Activated CD4-positive, alpha-beta T cell treated with anti-CD3 and anti-CD28 coated beads, Interleukin-2, amount 10 ng/mL, durations not matched to agents 24 days and 14 days (primary cell): Measurements from ENCODE around the gene NTNG1. TPM values are rescaled to one million over a fixed set of nuclear protein-coding genes. Genes with fewer than 3 reads are reported as not detected.

Source experiments
- DNase-seq: peaks from one replicate; pipeline ENCODE4 v3.0.0; 2022
- H3K27ac Mint-ChIP-seq: one replicate; pipeline ENCODE4 v1.8.0; 2022; ENCODE audit warnings: mild to moderate bottlenecking, mixed read lengths
- H3K27me3 Mint-ChIP-seq: one replicate; pipeline ENCODE4 v1.8.0; 2022; ENCODE audit warnings: mixed read lengths
- H3K36me3 Mint-ChIP-seq: one replicate; pipeline ENCODE4 v1.8.0; 2022; ENCODE audit warnings: low read depth, mild to moderate bottlenecking, mixed read lengths
- H3K4me1 Mint-ChIP-seq: one replicate; pipeline ENCODE4 v1.8.0; 2021; ENCODE audit warnings: mixed read lengths
- H3K4me3 Mint-ChIP-seq: one replicate; pipeline ENCODE4 v1.8.0; 2022; ENCODE audit warnings: mild to moderate bottlenecking, moderate library complexity, mixed read lengths
- H3K9me3 Mint-ChIP-seq: one replicate; pipeline ENCODE4 v1.8.0; 2021; ENCODE audit warnings: mixed read lengths
- intact Hi-C: fragments of 100-400 bp; cut with micrococcal nuclease; formaldehyde crosslinking; loops from one replicate; pipeline ENCODE4 v1.15.1; 2023
- total RNA-seq: library from RNA; stranded (reverse); gene quantifications from 2 replicates; pipeline ENCODE4 v1.2.3, GENCODE V29; 2022

NTNG1 gene
- total RNA-seq, 1 donor from 2014 or later, result not detected

DNA sequence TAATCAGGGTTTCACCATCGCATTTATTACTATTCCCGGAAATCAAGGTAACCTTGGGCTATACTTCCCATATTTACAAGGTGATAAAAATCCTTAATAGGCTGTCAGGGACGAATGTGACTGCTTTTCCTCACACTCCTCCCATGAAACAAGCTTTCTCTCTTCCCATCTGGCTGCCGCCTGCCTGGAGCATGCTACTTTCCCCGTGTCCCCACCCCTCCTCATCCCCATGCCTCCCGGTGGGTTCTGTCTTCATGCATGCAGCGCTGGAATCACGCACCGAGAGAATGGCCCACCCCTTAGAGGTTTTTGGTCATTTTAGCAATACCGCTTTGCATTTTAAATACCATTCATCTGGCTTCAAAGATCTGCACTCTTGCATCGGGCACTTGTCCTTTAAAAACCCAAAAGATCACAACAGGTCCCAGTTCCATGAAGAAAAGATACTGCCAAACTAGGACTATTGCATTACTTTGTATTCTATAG is 339.1 kb downstream of the NTNG1 start:
- H3K9me3 Mint-ChIP-seq, result no peaks in the 10 kb centered on the region
- no peak overlapping the region for H3K27ac Mint-ChIP-seq
- H3K36me3 Mint-ChIP-seq, result no peaks in the 10 kb centered on the region
- H3K4me3 Mint-ChIP-seq, result no peak overlapping the region
- no peak for DNase-seq
- H3K27me3 Mint-ChIP-seq, result peaks cover 26% of the 10 kb centered on the region
- no peaks in the 10 kb centered on the region for H3K4me1 Mint-ChIP-seq
- intact Hi-C loops, result no loop called here

DNA sequence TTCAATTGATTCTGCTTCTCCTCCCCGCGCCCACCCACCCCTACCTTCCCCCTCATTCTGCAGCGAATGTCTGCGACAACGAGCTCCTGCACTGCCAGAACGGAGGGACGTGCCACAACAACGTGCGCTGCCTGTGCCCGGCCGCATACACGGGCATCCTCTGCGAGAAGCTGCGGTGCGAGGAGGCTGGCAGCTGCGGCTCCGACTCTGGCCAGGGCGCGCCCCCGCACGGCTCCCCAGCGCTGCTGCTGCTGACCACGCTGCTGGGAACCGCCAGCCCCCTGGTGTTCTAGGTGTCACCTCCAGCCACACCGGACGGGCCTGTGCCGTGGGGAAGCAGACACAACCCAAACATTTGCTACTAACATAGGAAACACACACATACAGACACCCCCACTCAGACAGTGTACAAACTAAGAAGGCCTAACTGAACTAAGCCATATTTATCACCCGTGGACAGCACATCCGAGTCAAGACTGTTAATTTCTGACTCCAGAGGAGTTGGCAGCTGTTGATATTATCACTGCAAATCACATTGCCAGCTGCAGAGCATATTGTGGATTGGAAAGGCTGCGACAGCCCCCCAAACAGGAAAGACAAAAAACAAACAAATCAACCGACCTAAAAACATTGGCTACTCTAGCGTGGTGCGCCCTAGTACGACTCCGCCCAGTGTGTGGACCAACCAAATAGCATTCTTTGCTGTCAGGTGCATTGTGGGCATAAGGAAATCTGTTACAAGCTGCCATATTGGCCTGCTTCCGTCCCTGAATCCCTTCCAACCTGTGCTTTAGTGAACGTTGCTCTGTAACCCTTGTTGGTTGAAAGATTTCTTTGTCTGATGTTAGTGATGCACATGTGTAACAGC is 339.9 kb downstream of the NTNG1 start:
- H3K36me3 Mint-ChIP-seq, result no peaks in the 10 kb centered on the region
- H3K27me3 Mint-ChIP-seq, result peaks cover 26% of the 10 kb centered on the region
- intact Hi-C loops, result no loop called here
- no peak overlapping the region for H3K27ac Mint-ChIP-seq
- no peak for DNase-seq
- no peaks in the 10 kb centered on the region for H3K4me1 Mint-ChIP-seq
- no peaks in the 10 kb centered on the region for H3K9me3 Mint-ChIP-seq
- no peak overlapping the region for H3K4me3 Mint-ChIP-seq

DNA sequence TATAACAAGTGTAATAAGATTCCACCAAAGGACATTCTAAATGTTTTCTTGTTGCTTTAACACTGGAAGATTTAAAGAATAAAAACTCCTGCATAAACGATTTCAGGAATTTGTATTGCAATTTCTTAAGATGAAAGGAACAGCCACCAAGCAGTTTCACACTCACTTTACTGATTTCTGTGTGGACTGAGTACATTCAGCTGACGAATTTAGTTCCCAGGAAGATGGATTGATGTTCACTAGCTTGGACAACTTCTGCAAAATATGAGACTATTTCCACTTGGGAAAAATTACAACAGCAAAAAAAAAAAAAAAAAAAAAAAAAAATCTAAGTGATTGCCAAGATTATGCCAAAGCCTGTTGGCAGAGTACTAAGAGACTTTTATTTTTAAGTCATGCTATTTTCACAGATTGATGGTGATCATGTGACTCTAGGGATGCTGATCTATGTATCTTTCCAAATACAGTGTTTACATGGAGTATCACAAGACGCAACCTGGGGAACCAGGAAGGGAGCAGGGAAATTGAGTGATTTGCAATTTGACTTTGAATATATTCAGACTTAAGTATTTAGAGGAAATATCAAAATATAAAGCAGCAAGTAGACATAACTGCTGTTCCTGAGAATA is 341.0 kb downstream of the NTNG1 start:
- no peak for DNase-seq
- Mint-ChIP-seq H3K27ac (no peak overlapping the region), H3K4me3 (no peak overlapping the region), H3K9me3 (no peaks in the 10 kb centered on the region), H3K27me3 (peaks cover 28% of the 10 kb centered on the region), H3K4me1 (no peaks in the 10 kb centered on the region), H3K36me3 (no peaks in the 10 kb centered on the region)
- intact Hi-C loops, result no loop called here

DNA sequence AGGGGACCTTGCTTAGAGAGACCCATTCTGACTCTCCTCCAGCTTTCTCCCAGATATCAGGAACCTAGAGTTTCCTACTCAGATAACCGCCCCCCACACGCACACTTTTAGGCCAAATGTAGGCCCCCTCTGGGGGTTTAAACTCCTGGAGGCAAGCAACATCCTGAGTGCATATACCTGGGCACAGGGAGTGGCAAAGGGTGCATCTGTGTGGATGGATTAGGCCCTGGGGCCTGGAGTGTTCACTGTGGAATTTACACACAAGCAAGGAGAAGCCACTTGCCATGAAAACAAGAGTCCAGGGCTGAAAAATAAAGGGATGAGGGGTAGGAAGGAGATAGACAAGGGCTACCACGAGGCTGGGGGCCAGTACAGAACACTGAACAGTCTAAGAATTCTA is 343.1 kb downstream of the NTNG1 start:
- H3K4me3 Mint-ChIP-seq, result no peak overlapping the region
- H3K4me1 Mint-ChIP-seq, result no peaks in the 10 kb centered on the region
- DNase-seq, result no peak
- H3K9me3 Mint-ChIP-seq, result no peaks in the 10 kb centered on the region
- intact Hi-C loops, result no loop called here
- peaks cover 27% of the 10 kb centered on the region for H3K27me3 Mint-ChIP-seq
- no peaks in the 10 kb centered on the region for H3K36me3 Mint-ChIP-seq
- H3K27ac Mint-ChIP-seq, result no peak overlapping the region

DNA sequence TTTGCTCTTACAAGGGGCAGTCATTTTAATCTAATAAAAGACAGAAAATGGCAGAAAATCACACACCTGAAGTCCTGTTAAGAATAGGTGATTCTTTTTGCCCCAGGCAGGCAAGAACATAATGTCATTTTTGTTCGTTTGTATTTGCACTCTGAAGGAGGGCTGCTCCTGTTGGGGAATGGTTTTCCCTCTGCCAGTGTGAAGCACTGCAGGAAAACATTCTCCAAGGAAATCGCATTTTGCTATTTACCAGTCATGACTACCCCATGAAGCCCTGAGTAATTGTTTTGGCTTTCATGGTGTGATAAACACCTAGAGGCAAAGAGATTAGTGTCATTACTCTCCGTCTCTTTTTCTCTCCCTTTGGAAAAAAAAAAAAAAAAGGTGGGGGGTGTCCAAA is 345.5 kb downstream of the NTNG1 start:
- Mint-ChIP-seq H3K4me1 (no peaks in the 10 kb centered on the region), H3K36me3 (no peaks in the 10 kb centered on the region), H3K27me3 (peaks cover 9% of the 10 kb centered on the region), H3K4me3 (no peak overlapping the region), H3K27ac (no peak overlapping the region), H3K9me3 (no peaks in the 10 kb centered on the region)
- intact Hi-C loops, result no loop called here
- DNase-seq, result no peak

DNA sequence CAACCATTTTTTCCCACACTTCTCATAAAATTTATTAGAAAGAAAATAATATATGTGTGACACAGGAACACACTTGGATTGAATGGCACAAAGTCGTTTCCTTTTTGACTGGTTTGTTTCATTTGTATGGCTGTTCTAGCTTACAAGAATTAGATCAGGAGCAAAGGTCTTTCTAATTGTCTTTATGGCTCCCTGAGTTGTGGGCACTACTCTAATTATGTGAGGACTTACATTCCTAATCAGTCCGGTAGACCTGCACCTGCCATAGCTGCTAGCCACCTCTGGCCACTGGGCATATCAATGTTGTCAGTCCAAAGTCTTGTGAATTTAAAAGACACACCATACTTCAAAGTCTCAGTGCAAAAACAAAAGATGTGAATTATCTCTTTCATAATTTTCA is 346.7 kb downstream of the NTNG1 start:
- Mint-ChIP-seq H3K36me3 (no peaks in the 10 kb centered on the region), H3K27ac (no peak overlapping the region), H3K4me3 (no peak overlapping the region), H3K27me3 (peaks cover 4% of the 10 kb centered on the region), H3K4me1 (no peaks in the 10 kb centered on the region), H3K9me3 (no peaks in the 10 kb centered on the region)
- intact Hi-C loops, result no loop called here
- DNase-seq, result no peak

DNA sequence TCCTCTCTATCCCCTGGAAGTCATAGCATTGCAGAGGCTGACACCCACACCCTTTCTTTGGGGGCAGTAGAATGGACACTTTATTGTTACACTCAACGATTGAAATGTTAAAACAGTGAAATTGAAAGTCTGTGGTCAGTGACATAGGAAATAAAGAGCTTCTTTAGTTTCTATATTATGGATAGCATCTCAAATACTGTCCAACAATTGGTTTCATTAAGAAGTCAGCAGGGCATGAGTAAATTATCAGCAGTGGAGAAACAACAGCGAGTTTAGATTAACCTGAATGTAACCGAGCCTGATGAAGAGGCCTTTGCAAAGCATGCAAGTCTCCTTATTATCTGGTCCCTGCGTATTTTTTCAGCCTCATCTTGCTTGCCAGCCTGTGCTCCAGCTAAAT is 350.7 kb downstream of the NTNG1 start:
- no peak for DNase-seq
- H3K4me3 Mint-ChIP-seq, result no peak overlapping the region

DNA sequence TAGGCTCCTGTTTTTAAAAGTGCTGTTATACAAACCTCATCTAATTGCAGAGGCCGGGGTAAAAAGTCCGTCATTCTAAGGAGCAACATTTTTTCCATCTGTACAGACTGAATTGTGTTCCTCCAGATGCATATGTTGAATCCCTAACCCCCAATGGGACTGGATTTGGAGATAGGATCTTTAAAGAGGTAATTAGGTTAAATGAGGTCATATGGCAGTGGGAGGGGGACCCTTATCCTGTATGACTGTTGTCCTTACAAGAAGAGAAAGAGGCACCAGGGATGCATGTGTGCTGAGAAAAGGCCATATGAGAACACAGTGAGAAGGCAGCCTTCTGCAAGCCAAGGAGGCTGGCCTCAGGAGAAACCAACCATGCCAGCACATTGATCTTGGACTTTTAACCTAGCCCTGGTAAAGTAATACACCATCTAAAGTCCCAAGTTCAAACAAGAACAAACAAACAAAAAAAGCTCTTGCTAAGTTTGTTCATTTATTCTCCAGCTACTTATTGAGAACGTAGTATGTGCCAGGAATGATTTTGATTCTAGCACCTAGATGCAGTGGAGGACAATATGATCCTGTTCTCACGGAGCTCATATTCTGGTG is 352.4 kb downstream of the NTNG1 start:
- no peaks in the 10 kb centered on the region for H3K4me1 Mint-ChIP-seq
- H3K36me3 Mint-ChIP-seq, result no peaks in the 10 kb centered on the region
- H3K27me3 Mint-ChIP-seq, result no peaks in the 10 kb centered on the region
- H3K4me3 Mint-ChIP-seq, result no peak overlapping the region
- no peak for DNase-seq
- intact Hi-C loops, result no loop called here
- H3K9me3 Mint-ChIP-seq, result no peaks in the 10 kb centered on the region
- no peak overlapping the region for H3K27ac Mint-ChIP-seq

More for the DNA sequence above, 350.7 kb downstream of the NTNG1 start:
- Mint-ChIP-seq H3K4me1 (no peaks in the 10 kb centered on the region), H3K27me3 (no peaks in the 10 kb centered on the region), H3K36me3 (no peaks in the 10 kb centered on the region), H3K27ac (no peak overlapping the region), H3K9me3 (no peaks in the 10 kb centered on the region)
- intact Hi-C loops, result no loop called here

DNA sequence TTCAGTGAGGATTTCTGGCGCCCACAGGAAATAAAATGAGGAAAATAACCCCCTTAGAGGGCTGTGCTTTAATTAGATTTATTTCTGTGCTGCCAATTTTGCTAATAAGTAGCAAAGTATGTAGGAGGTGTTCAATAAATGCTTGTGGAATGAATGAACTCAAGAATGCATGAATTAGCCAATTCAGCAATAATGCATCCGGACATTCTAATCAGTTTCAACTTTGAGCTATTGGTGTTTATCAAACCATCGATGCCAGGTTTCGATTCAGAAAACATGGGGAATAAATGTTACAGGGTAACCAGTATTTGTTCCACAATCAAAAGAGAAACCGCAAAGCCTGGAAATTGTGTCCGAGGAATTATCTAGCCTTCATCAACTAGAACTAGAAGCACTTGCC is 353.2 kb downstream of the NTNG1 start:
- Mint-ChIP-seq H3K4me1 (no peaks in the 10 kb centered on the region), H3K27me3 (no peaks in the 10 kb centered on the region), H3K27ac (no peak overlapping the region), H3K4me3 (no peak overlapping the region), H3K36me3 (no peaks in the 10 kb centered on the region), H3K9me3 (no peaks in the 10 kb centered on the region)
- intact Hi-C loops, result no loop called here
- no peak for DNase-seq

DNA sequence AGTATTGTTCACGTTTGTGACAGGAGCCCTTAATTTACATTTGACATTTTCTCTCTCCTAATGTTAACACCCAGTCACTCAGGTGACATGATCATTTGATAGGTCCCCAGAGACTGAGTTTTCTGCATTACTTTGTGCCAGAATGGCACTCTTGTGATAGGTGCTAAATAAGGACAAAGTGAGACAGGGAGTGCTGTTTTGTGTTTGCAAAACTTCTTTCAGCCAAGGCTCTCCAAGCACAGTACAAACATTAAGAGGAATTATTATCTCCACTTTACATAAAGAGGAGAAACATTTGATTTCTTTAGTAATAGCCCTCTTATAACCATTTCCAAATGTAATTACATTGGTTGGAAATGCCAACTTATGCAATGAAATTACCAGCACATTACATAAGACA is 355.2 kb downstream of the NTNG1 start:
- Mint-ChIP-seq H3K4me3 (no peak overlapping the region), H3K27me3 (no peaks in the 10 kb centered on the region), H3K4me1 (no peaks in the 10 kb centered on the region), H3K36me3 (no peaks in the 10 kb centered on the region), H3K9me3 (no peaks in the 10 kb centered on the region), H3K27ac (no peak overlapping the region)
- intact Hi-C loops, result no loop called here
- no peak for DNase-seq

DNA sequence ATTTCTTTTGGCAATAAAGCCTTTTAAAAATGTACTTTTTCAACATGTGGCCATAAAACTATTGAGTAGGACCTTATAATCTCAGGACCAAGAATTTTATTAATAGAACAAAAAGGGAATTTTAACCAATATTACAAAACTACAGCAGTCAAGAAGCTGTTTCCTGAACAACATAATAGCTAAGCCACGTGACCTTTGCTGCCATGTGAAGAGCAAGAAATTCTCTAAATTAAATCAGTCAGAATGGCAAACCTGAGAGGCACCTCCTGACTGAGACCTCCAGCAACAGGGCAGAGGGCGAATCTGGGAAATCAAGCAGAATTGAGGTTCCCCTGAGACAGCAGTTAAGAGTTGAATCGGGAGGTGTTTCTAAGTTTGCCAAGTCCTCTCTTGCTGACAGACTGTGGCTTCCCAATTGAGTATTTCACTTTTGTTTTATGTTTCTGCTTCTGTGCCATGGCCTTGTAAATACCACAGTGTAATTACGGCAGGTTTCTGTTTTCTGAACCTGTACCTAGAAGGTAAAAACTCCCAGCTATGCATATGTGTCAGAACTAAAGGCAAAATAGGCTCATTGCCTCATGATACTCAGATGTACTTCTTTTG is 358.4 kb downstream of the NTNG1 start:
- no peak for DNase-seq
- intact Hi-C loops, result no loop called here
- Mint-ChIP-seq H3K4me3 (no peak overlapping the region), H3K9me3 (no peaks in the 10 kb centered on the region), H3K4me1 (no peaks in the 10 kb centered on the region), H3K36me3 (no peaks in the 10 kb centered on the region), H3K27me3 (peaks cover 2% of the 10 kb centered on the region), H3K27ac (no peak overlapping the region)

DNA sequence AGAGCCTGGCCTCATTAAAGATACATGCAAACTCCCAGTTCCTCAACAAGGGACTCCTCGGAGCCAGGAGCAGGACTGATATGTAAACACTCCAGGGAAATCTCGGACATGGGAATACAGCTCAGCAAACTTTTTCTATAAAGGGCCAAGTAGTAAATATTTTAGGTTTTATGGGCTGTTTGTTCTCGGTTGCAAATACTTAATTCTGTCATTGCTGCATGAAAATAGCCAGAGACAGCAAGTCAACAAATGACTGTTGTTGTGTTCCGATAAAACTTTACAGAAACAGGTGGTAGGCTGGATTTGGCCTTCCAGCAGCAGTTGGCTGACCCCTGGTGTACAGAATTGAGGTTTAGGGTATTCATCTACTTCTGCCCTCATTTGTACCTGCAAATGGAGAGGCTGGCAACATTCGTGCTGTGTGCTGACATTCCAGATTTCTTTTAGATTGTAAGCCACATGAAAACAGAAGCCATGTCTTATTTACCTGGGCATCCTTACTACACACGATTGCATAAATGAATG is 360.3 kb downstream of the NTNG1 start:
- DNase-seq, result no peak
- Mint-ChIP-seq H3K27me3 (peaks cover 2% of the 10 kb centered on the region), H3K27ac (no peak overlapping the region), H3K9me3 (no peaks in the 10 kb centered on the region), H3K4me3 (no peak overlapping the region), H3K36me3 (no peaks in the 10 kb centered on the region), H3K4me1 (no peaks in the 10 kb centered on the region)
- intact Hi-C loops, result no loop called here

DNA sequence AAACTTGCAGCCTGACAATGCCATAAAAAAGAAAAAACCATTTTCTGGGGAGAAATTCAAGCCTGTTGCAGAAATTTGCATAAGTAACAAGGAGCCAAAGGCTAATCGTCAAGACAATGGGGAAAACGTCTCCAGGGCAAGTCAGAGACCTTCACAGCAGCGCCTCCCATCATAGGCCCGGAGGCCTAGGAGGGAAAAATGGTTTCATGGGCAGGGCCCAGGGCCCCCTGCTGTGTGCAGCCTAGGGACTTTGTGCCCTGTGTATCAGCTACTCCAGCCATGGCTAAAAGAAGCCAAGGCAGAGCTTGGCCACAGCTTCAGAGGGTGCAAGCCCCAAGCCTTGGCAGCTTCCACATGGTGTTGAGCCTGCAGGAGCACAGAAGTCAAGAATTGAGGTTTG is 369.5 kb downstream of the NTNG1 start:
- no peak for DNase-seq
- no peaks in the 10 kb centered on the region for H3K27me3 Mint-ChIP-seq
- H3K4me1 Mint-ChIP-seq, result no peaks in the 10 kb centered on the region
- H3K9me3 Mint-ChIP-seq, result no peaks in the 10 kb centered on the region
- no peaks in the 10 kb centered on the region for H3K36me3 Mint-ChIP-seq
- no peak overlapping the region for H3K4me3 Mint-ChIP-seq
- intact Hi-C loops, result no loop called here
- no peak overlapping the region for H3K27ac Mint-ChIP-seq

DNA sequence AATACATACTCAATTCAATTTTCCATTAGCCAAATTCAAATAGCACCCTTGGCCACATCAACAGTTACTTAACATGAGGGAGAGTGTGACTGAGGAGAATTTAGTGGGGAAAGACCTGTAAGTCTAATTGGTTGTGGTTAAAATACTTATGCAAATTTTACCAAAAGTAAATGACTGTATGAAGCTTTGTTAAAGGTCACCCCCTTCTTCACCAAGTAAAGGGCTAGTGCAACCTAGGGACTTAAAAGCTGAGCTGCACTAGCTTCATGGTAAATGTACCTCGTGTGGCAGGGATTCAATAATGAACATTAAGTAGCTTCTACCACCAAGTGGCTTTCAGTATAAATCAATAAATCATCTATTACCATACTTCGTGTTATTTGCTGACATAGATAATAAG is 372.0 kb downstream of the NTNG1 start:
- Mint-ChIP-seq H3K27me3 (no peaks in the 10 kb centered on the region), H3K36me3 (no peaks in the 10 kb centered on the region), H3K4me1 (no peaks in the 10 kb centered on the region), H3K9me3 (no peaks in the 10 kb centered on the region), H3K4me3 (no peak overlapping the region), H3K27ac (no peak overlapping the region)
- intact Hi-C loops, result no loop called here
- no peak for DNase-seq
